ENCODE measurements around the gene CGNL1. TPM values are rescaled to one million over a fixed set of nuclear protein-coding genes. Genes with fewer than 3 reads are reported as not detected.

Gene CGNL1
- total RNA-seq, 1 donor from 2014 or later: 2.8 TPM

GRCh38 chr15:57570994-57571393, 194.7 kb downstream of the CGNL1 start:
- no peaks in the 10 kb centered on the region for H3K36me3 ChIP-seq (ENCODE audit: control insufficient read depth, insufficient read depth, low read length)
- peak; percentile 65 for DNase-seq (ENCODE audit: low read depth)

GRCh38 chr15:57571725-57572124, 195.4 kb downstream of the CGNL1 start:
- no peak for TF ChIP-seq CTCF (IDR thresholded peaks at IDR 0.05; ENCODE audit: insufficient read depth, low read length, poor library complexity, severe bottlenecking)
- no peak for DNase-seq (ENCODE audit: low read depth)
- H3K4me3 ChIP-seq (ENCODE audit: low read depth, low read length): no peak overlapping the region
- no peaks in the 10 kb centered on the region for H3K27me3 ChIP-seq (ENCODE audit: control insufficient read depth, insufficient read depth, low read length)
- H3K36me3 ChIP-seq (ENCODE audit: control insufficient read depth, insufficient read depth, low read length): no peaks in the 10 kb centered on the region

More at GRCh38 chr15:57570994-57571393, 194.7 kb downstream of the CGNL1 start:
- Histone ChIP-seq H3K4me3 (ENCODE audit: low read depth, low read length) (no peak overlapping the region), H3K27me3 (ENCODE audit: control insufficient read depth, insufficient read depth, low read length) (no peaks in the 10 kb centered on the region)
- TF ChIP-seq CTCF (IDR thresholded peaks at IDR 0.05; ENCODE audit: insufficient read depth, low read length, poor library complexity, severe bottlenecking): no peak

- Histone ChIP-seq H3K4me3 (ENCODE audit: low read depth, low read length) (no peak overlapping the region), H3K27me3 (ENCODE audit: control insufficient read depth, insufficient read depth, low read length) (no peaks in the 10 kb centered on the region), H3K36me3 (ENCODE audit: control insufficient read depth, insufficient read depth, low read length) (no peaks in the 10 kb centered on the region)
- no peak for DNase-seq (ENCODE audit: low read depth)
- no peak for TF ChIP-seq CTCF (IDR thresholded peaks at IDR 0.05; ENCODE audit: insufficient read depth, low read length, poor library complexity, severe bottlenecking)
These were observed 196.2 kb downstream of the CGNL1 start for GRCh38 chr15:57572468-57572867.

- no peaks in the 10 kb centered on the region for H3K36me3 ChIP-seq (ENCODE audit: control insufficient read depth, insufficient read depth, low read length)
- DNase-seq (ENCODE audit: low read depth): no peak
- no peaks in the 10 kb centered on the region for H3K27me3 ChIP-seq (ENCODE audit: control insufficient read depth, insufficient read depth, low read length)
- H3K4me3 ChIP-seq (ENCODE audit: low read depth, low read length): no peak overlapping the region
- TF ChIP-seq CTCF (IDR thresholded peaks at IDR 0.05; ENCODE audit: insufficient read depth, low read length, poor library complexity, severe bottlenecking): no peak
These were observed 196.8 kb downstream of the CGNL1 start for GRCh38 chr15:57573151-57573550.

GRCh38 chr15:57575363-57575762, 199.1 kb downstream of the CGNL1 start:
- DNase-seq (ENCODE audit: low read depth): no peak
- Histone ChIP-seq H3K36me3 (ENCODE audit: control insufficient read depth, insufficient read depth, low read length) (no peaks in the 10 kb centered on the region), H3K27me3 (ENCODE audit: control insufficient read depth, insufficient read depth, low read length) (peaks cover 2% of the 10 kb centered on the region), H3K4me3 (ENCODE audit: low read depth, low read length) (no peak overlapping the region)
- no peak for TF ChIP-seq CTCF (IDR thresholded peaks at IDR 0.05; ENCODE audit: insufficient read depth, low read length, poor library complexity, severe bottlenecking)

- Histone ChIP-seq H3K4me3 (ENCODE audit: low read depth, low read length) (no peak overlapping the region), H3K36me3 (ENCODE audit: control insufficient read depth, insufficient read depth, low read length) (no peaks in the 10 kb centered on the region)
- no peak for TF ChIP-seq CTCF (IDR thresholded peaks at IDR 0.05; ENCODE audit: insufficient read depth, low read length, poor library complexity, severe bottlenecking)
These were observed 202.1 kb downstream of the CGNL1 start for GRCh38 chr15:57578288-57578900.

More at GRCh38 chr15:57578288-57578900, 202.1 kb downstream of the CGNL1 start:
- no peak for DNase-seq (ENCODE audit: low read depth)
- H3K27me3 ChIP-seq (ENCODE audit: control insufficient read depth, insufficient read depth, low read length): peaks cover 10% of the 10 kb centered on the region

All from kidney epithelial cell (primary cell).